Esophagus muscularis mucosa (tissue), 3 donors: ENCODE data around the gene OR10G7.

ENCODE experiments used
- CTCF ChIP-seq, 3 experiments: fragments of 200-600 bp in 2 of 3; fragments of 450-650 bp in 1 of 3; sonication (generic) in 2 of 3; IDR thresholded peaks; one replicate each; pipeline ENCODE4 v1.5.1; 2017 to 2019; ENCODE audit warnings: antibody characterized with exemption in 3 of 3, mild to moderate bottlenecking in 2 of 3, moderate library complexity in 1 of 3
- POLR2AphosphoS5 ChIP-seq, 2 donors: sonication (generic); formaldehyde crosslinking; IDR thresholded peaks; one replicate each; pipeline ENCODE4 v1.6.1; 2017; ENCODE audit warnings: antibody characterized with exemption in 2 of 2

DNA sequence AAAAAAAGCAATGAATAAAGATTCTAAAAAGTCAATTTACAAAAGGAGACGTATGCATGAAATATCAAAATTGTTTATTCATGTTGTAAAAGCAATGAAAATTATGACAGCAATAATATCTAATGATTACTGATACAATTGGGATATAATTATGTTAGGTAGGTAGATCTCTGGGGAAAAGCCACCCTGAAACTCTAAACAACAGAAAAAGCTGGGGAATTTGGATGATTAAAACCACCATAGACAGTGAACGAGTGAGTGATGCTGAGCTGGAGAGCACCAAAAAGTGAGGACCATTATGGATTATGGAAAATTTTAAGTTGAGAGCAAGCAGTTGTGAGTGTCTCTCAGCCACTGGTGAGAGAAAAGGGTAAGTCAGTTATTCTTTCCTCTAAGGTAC, 14.6 kb downstream of the OR10G7 start, which contains the start of gene OR10G8:
- no peak for TF ChIP-seq CTCF (IDR thresholded peaks at IDR 0.05)
- no peak for TF ChIP-seq POLR2AphosphoS5 (IDR thresholded peaks at IDR 0.05)
